ENCODE measurements around the gene COL21A1.

COL21A1 gene

GRCh38 chr6:56048601-56049000, 198.8 kb downstream of the COL21A1 start:
- H3K4me1 ChIP-seq (ENCODE audit: insufficient read depth, low read length) = peaks cover 3% of the 10 kb centered on the region; the same call in 1 of the 2 replicates
- H3K36me3 ChIP-seq (ENCODE audit: insufficient read depth, low read length) = no peaks in the 10 kb centered on the region
- no peaks in the 10 kb centered on the region for H3K9me3 ChIP-seq (ENCODE audit: control insufficient read depth, insufficient read depth, low read length)
- no peak overlapping the region for H3K9ac ChIP-seq (ENCODE audit: low read depth, low read length)

DNA sequence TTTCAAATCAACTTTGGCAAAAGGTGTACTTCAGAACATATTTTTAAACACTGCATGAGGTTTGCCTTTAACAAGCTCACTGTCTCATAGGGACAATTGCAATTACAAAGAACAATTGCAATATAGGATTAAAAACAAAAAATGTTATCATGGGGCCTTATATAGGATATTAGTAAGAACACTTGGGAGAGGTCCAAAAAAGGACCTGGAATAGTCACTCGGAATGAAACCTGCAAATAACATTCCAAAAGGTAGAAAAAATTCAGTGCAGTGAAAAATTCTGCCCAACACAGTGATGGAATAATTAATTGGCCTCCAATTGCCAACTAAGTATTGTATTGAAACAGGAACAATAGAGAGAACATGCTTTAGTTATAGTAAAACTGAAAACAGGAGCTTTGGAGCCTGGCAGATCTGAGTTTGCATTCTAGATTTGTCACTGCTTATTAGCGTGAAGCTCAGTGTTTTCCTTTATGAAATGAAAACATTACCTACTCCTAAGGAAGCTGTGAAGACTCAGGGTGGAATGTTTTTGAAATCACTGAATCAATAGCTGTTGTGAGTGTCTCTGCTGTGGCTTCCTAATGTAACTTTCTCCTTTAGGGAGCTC, 199.3 kb downstream of the COL21A1 start:
- Histone ChIP-seq H3K36me3 (ENCODE audit: insufficient read depth, low read length) (no peaks in the 10 kb centered on the region), H3K9ac (ENCODE audit: low read depth, low read length) (no peak overlapping the region), H3K4me1 (ENCODE audit: insufficient read depth, low read length) (peaks cover 3% of the 10 kb centered on the region; the same call in 1 of the 2 replicates), H3K9me3 (ENCODE audit: control insufficient read depth, insufficient read depth, low read length) (no peaks in the 10 kb centered on the region)

GRCh38 chr6:56046576-56046975, 200.8 kb downstream of the COL21A1 start:
- Histone ChIP-seq H3K4me1 (ENCODE audit: insufficient read depth, low read length) (peaks cover 3% of the 10 kb centered on the region; the same call in 1 of the 2 replicates), H3K9me3 (ENCODE audit: control insufficient read depth, insufficient read depth, low read length) (peaks cover 3% of the 10 kb centered on the region; the same call in 1 of the 2 replicates), H3K9ac (ENCODE audit: low read depth, low read length) (no peak overlapping the region), H3K36me3 (ENCODE audit: insufficient read depth, low read length) (no peaks in the 10 kb centered on the region)

- Histone ChIP-seq H3K4me1 (ENCODE audit: insufficient read depth, low read length) (peaks cover 3% of the 10 kb centered on the region; the same call in 1 of the 2 replicates), H3K36me3 (ENCODE audit: insufficient read depth, low read length) (no peaks in the 10 kb centered on the region), H3K9ac (ENCODE audit: low read depth, low read length) (no peak overlapping the region), H3K9me3 (ENCODE audit: control insufficient read depth, insufficient read depth, low read length) (peaks cover 3% of the 10 kb centered on the region; the same call in 1 of the 2 replicates)
These were observed 203.6 kb downstream of the COL21A1 start for GRCh38 chr6:56043761-56044160.

GRCh38 chr6:56043076-56043475, 204.3 kb downstream of the COL21A1 start:
- H3K36me3 ChIP-seq (ENCODE audit: insufficient read depth, low read length) = no peaks in the 10 kb centered on the region
- H3K9me3 ChIP-seq (ENCODE audit: control insufficient read depth, insufficient read depth, low read length) = peaks cover 3% of the 10 kb centered on the region; the same call in 1 of the 2 replicates
- H3K9ac ChIP-seq (ENCODE audit: low read depth, low read length) = no peak overlapping the region
- no peaks in the 10 kb centered on the region for H3K4me1 ChIP-seq (ENCODE audit: insufficient read depth, low read length)

DNA sequence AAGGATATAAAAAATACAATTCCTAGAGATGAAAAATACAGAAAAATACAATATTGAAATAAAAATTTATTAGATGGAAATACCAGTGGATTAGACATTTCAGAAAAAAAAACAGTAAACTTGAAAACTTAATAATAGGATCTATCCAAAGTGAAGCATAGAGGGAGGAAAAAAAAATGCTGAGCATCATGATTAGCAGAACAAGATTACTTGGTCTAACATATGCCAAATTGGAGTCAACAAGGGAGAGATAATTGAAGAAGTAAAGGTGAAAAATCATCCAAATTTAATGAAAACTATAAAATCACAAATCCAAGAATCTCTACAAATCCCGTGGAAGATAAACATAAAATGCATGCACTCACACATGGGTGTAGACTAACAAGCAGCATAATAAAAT, 205.8 kb downstream of the COL21A1 start:
- peaks cover 3% of the 10 kb centered on the region; the same call in 1 of the 2 replicates for H3K9me3 ChIP-seq (ENCODE audit: control insufficient read depth, insufficient read depth, low read length)
- no peak overlapping the region for H3K9ac ChIP-seq (ENCODE audit: low read depth, low read length)
- H3K4me1 ChIP-seq (ENCODE audit: insufficient read depth, low read length) = no peaks in the 10 kb centered on the region
- H3K36me3 ChIP-seq (ENCODE audit: insufficient read depth, low read length) = no peaks in the 10 kb centered on the region

- H3K9ac ChIP-seq (ENCODE audit: low read depth, low read length) = no peak overlapping the region
- H3K36me3 ChIP-seq (ENCODE audit: insufficient read depth, low read length) = no peaks in the 10 kb centered on the region
- H3K9me3 ChIP-seq (ENCODE audit: control insufficient read depth, insufficient read depth, low read length) = peaks cover 3% of the 10 kb centered on the region; the same call in 1 of the 2 replicates
- no peaks in the 10 kb centered on the region for H3K4me1 ChIP-seq (ENCODE audit: insufficient read depth, low read length)
These were observed 206.5 kb downstream of the COL21A1 start for GRCh38 chr6:56040889-56041301.

DNA sequence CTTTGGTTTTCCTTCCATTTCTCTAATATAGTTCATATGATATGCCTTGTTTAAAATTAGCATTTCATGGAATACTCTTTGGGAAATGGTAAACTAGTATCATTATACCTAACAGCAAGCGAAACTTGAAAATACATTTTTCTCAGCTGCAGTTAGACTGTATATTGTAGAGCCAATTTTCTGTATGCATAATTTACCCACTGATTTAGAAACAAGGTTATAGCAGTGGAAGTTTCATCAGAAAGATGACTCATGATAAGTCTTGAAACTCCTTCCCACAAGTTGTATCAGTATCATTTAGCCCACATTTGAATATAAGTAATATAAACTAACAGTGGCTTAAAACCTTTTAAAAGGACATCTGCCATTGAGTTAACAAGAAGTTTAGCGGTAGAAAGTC, 207.2 kb downstream of the COL21A1 start:
- Histone ChIP-seq H3K9ac (ENCODE audit: low read depth, low read length) (no peak overlapping the region), H3K4me1 (ENCODE audit: insufficient read depth, low read length) (no peaks in the 10 kb centered on the region), H3K9me3 (ENCODE audit: control insufficient read depth, insufficient read depth, low read length) (peaks cover 3% of the 10 kb centered on the region; the same call in 1 of the 2 replicates), H3K36me3 (ENCODE audit: insufficient read depth, low read length) (no peaks in the 10 kb centered on the region)

DNA sequence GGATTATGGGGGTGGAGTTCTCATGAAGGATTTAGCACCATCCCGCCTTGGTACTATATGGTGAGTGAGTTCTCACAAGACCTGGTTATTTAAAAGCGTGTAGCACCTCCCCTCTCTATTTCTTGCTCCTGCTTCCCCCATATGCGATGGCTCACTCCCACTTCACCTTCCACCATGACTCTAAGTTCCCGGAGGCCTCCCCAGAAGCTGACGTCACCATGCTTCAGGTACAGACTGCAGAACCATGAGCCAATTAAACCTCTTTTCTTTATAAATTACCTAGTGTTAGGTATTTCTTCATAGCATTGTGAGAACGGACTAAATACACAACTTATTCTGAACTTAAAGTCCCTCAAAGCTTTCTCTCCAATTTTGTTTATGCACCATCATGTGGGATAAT, 208.6 kb downstream of the COL21A1 start:
- peaks cover 3% of the 10 kb centered on the region; the same call in 1 of the 2 replicates for H3K9me3 ChIP-seq (ENCODE audit: control insufficient read depth, insufficient read depth, low read length)
- no peaks in the 10 kb centered on the region for H3K36me3 ChIP-seq (ENCODE audit: insufficient read depth, low read length)
- no peak overlapping the region for H3K9ac ChIP-seq (ENCODE audit: low read depth, low read length)
- no peaks in the 10 kb centered on the region for H3K4me1 ChIP-seq (ENCODE audit: insufficient read depth, low read length)

DNA sequence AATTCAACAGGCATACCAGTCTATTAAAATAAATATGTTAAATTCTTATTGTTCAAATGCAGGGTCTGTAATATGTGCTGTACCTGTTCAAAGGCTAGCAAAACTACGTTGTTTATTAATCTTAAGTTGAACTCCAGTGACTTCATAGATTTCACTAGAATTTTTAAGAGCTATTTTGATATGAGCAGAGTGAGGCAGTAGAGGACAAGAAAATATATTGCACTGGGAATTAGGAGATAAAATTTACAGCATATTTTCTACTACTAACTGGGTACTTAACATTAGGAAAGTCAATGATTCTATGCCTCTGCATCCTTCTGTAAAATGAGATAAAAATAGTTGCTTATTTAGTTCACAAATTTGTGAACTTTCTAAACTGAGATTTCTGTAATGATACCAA, 209.8 kb downstream of the COL21A1 start:
- Histone ChIP-seq H3K4me1 (ENCODE audit: insufficient read depth, low read length) (no peaks in the 10 kb centered on the region), H3K9me3 (ENCODE audit: control insufficient read depth, insufficient read depth, low read length) (peaks cover 3% of the 10 kb centered on the region; the same call in 1 of the 2 replicates), H3K9ac (ENCODE audit: low read depth, low read length) (no peak overlapping the region), H3K36me3 (ENCODE audit: insufficient read depth, low read length) (no peaks in the 10 kb centered on the region)

GRCh38 chr6:56036916-56037600, 210.3 kb downstream of the COL21A1 start:
- Histone ChIP-seq H3K9me3 (ENCODE audit: control insufficient read depth, insufficient read depth, low read length) (peaks cover 3% of the 10 kb centered on the region; the same call in 1 of the 2 replicates), H3K4me1 (ENCODE audit: insufficient read depth, low read length) (no peaks in the 10 kb centered on the region), H3K36me3 (ENCODE audit: insufficient read depth, low read length) (no peaks in the 10 kb centered on the region), H3K9ac (ENCODE audit: low read depth, low read length) (no peak overlapping the region)

DNA sequence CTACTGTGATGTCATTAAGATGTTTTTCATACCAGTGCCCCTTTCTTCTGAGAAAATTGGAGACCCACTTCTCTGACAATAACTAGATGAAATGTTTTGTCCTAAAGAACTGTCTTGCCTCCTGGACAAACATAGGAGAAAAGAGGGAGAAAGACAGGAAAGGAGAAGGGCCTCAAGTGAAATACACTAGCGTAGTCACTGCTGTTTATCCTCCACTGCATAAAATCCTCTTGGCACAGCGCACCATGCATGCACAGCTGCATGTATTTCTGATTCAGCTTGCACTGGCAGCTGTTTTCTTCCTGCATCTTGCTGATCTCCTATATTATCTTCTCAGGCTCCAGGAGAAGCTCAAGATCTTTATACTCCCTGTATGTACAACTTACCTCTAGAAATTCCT, 214.0 kb downstream of the COL21A1 start:
- H3K36me3 ChIP-seq (ENCODE audit: insufficient read depth, low read length) = no peaks in the 10 kb centered on the region

DNA sequence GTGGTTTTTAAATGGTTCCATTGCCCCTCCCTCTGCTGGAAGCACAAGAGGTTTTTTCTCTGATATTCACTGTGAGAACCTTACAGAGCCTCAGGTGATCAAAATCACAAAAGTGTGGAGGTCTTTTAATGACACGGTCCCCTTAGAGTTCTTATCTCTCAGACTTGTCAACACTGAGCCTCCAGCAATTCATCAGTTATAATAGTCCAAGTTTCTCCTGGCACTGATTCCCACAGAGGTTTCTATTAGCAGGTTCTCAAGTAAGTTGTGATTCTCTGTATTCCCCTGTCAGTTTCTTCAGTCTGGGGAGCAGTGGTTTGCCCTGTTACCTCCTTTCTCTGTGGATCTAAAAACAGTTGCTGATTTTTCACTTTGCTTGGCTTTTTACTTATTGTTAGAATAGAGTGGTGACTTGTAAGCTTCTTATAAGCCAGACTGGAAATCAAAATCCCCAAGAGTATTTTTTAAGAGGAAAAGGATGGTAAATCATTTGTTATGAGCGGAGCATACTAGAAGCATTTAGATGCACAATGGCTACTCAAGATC, 214.6 kb downstream of the COL21A1 start:
- no peaks in the 10 kb centered on the region for H3K4me1 ChIP-seq (ENCODE audit: insufficient read depth, low read length)
- no peaks in the 10 kb centered on the region for H3K36me3 ChIP-seq (ENCODE audit: insufficient read depth, low read length)
- no peak overlapping the region for H3K9ac ChIP-seq (ENCODE audit: low read depth, low read length)
- no peaks in the 10 kb centered on the region for H3K9me3 ChIP-seq (ENCODE audit: control insufficient read depth, insufficient read depth, low read length)

More for the DNA sequence above, 214.0 kb downstream of the COL21A1 start:
- Histone ChIP-seq H3K4me1 (ENCODE audit: insufficient read depth, low read length) (no peaks in the 10 kb centered on the region), H3K9ac (ENCODE audit: low read depth, low read length) (no peak overlapping the region), H3K9me3 (ENCODE audit: control insufficient read depth, insufficient read depth, low read length) (no peaks in the 10 kb centered on the region)

DNA sequence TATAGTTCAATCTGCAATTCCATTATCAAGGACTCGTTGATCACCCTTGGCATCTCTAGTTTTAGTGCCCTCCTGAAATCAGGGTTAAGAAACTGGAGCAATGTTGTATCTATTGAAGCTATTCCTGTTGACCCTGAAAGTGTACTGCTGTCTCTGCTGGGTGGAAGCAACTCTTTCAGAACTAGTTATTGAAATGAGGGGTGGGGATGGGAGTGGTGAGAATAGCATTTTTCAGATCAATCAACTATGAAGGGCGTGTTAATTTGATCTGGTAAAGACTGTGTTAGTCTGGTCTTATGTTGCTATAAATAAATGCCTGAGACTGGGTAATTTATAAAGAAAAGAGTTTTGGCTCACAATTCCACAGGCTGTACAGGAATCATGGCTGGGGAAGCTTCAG, 219.5 kb downstream of the COL21A1 start:
- Histone ChIP-seq H3K9me3 (ENCODE audit: control insufficient read depth, insufficient read depth, low read length) (no peaks in the 10 kb centered on the region), H3K4me1 (ENCODE audit: insufficient read depth, low read length) (no peaks in the 10 kb centered on the region; the same call in 1 of the 2 replicates), H3K9ac (ENCODE audit: low read depth, low read length) (no peak overlapping the region), H3K36me3 (ENCODE audit: insufficient read depth, low read length) (no peaks in the 10 kb centered on the region)
